ENCODE results near the gene UBXN10.

Gene UBXN10

GRCh38 chr1:20182415-20182814 lies 3.5 kb upstream of the UBXN10 start:
- DNase-seq (ENCODE audit: low read depth in 2 of 3, low spot score in 2 of 3) = no peak

GRCh38 chr1:20183035-20183434 lies 2.9 kb upstream of the UBXN10 start:
- DNase-seq (ENCODE audit: low read depth in 2 of 3, low spot score in 2 of 3) = no peak

GRCh38 chr1:20183616-20184271 lies 2.2 kb upstream of the UBXN10 start:
- no peak for DNase-seq (ENCODE audit: low read depth in 2 of 3, low spot score in 2 of 3)

GRCh38 chr1:20184481-20184900 lies 1.4 kb upstream of the UBXN10 start:
- DNase-seq (ENCODE audit: low read depth in 2 of 3, low spot score in 2 of 3) = no peak

- peak; percentile 24 to 47 (median 32) for DNase-seq (ENCODE audit: low read depth in 2 of 3, low spot score in 2 of 3)
Measured at GRCh38 chr1:20184997-20185833, 681 bp upstream of the UBXN10 start.

- peak in 2 of 3 experiments; percentile 24 to 25 for DNase-seq (ENCODE audit: low read depth in 2 of 3, low spot score in 2 of 3)
Measured at GRCh38 chr1:20187103-20187812, 1.4 kb downstream of the UBXN10 start.

- DNase-seq (ENCODE audit: low read depth in 2 of 3, low spot score in 2 of 3) = no peak
Measured at GRCh38 chr1:20187813-20188454, 2.0 kb downstream of the UBXN10 start.

GRCh38 chr1:20188455-20188817 lies 2.5 kb downstream of the UBXN10 start:
- no peak for DNase-seq (ENCODE audit: low read depth in 2 of 3, low spot score in 2 of 3)

GRCh38 chr1:20189664-20190063 lies 3.8 kb downstream of the UBXN10 start:
- DNase-seq (ENCODE audit: low read depth in 2 of 3, low spot score in 2 of 3) = no peak

- no peak for DNase-seq (ENCODE audit: low read depth in 2 of 3, low spot score in 2 of 3)
Measured at GRCh38 chr1:20190256-20191160, 4.6 kb downstream of the UBXN10 start.

- no peak for DNase-seq (ENCODE audit: low read depth in 2 of 3, low spot score in 2 of 3)
Measured at GRCh38 chr1:20191266-20191825, 5.5 kb downstream of the UBXN10 start.

- DNase-seq (ENCODE audit: low read depth in 2 of 3, low spot score in 2 of 3) = no peak
Measured at GRCh38 chr1:20192364-20192763, 6.5 kb downstream of the UBXN10 start.

GRCh38 chr1:20192871-20193411 lies 7.0 kb downstream of the UBXN10 start:
- no peak for DNase-seq (ENCODE audit: low read depth in 2 of 3, low spot score in 2 of 3)

GRCh38 chr1:20194224-20194623 lies 8.3 kb downstream of the UBXN10 start:
- DNase-seq (ENCODE audit: low read depth in 2 of 3, low spot score in 2 of 3) = no peak

- peak in 2 of 3 experiments; percentile 35 to 49 for DNase-seq (ENCODE audit: low read depth in 2 of 3, low spot score in 2 of 3)
Measured at GRCh38 chr1:20194757-20195461, 9.0 kb downstream of the UBXN10 start.

GRCh38 chr1:20195462-20195780 lies 9.5 kb downstream of the UBXN10 start:
- no peak for DNase-seq (ENCODE audit: low read depth in 2 of 3, low spot score in 2 of 3)

- DNase-seq (ENCODE audit: low read depth in 2 of 3, low spot score in 2 of 3) = no peak
Measured at GRCh38 chr1:20197329-20197791, 11.5 kb downstream of the UBXN10 start.

GRCh38 chr1:20198296-20198695 lies 12.4 kb downstream of the UBXN10 start:
- DNase-seq (ENCODE audit: low read depth in 2 of 3, low spot score in 2 of 3) = no peak

GRCh38 chr1:20198918-20199317 lies 13.0 kb downstream of the UBXN10 start:
- no peak for DNase-seq (ENCODE audit: low read depth in 2 of 3, low spot score in 2 of 3)
